Activated CD8-positive, alpha-beta memory T cell treated with anti-CD3 and anti-CD28 coated beads, Interleukin-2, amount 10 ng/mL, durations not matched to agents 7 days and 5 days (primary cell): ENCODE results near the gene COMMD4. TPM values are rescaled to one million over a fixed set of nuclear protein-coding genes. Genes with fewer than 3 reads are reported as not detected.
"Not testable (repeated sequence)": the region's sequence is repeated elsewhere in the genome, so short reads cannot be mapped to it uniquely, and the experiment has no call there.

Experiments used
- ATAC-seq: fragments of 150-1000 bp; cut with Tn5 transposase; one replicate; pipeline ENCODE4 v1.10.0; 2021; ENCODE audit warnings: moderate library complexity
- CTCF ChIA-PET: fragments of 350-600 bp; sonication (Branson Sonifier 250); formaldehyde crosslinking; loops from one replicate; lab custom pipeline; 2021; ENCODE audit warnings: antibody characterized with exemption; lab: Charles Lee
- DNase-seq: peaks from one replicate; pipeline ENCODE4 v3.0.0-alpha.2; 2020
- H3K27ac Mint-ChIP-seq: one replicate; pipeline ENCODE4 v1.8.0; 2021; ENCODE audit warnings: mild to moderate bottlenecking, mixed read lengths
- H3K27me3 Mint-ChIP-seq: one replicate; pipeline ENCODE4 v1.8.0; 2021; ENCODE audit warnings: mixed read lengths
- H3K36me3 Mint-ChIP-seq: one replicate; pipeline ENCODE4 v1.8.0; 2021; ENCODE audit warnings: mild to moderate bottlenecking, mixed read lengths
- H3K4me1 Mint-ChIP-seq: one replicate; pipeline ENCODE4 v1.8.0; 2021; ENCODE audit warnings: mixed read lengths
- H3K4me3 Mint-ChIP-seq: one replicate; pipeline ENCODE4 v1.8.0; 2021; ENCODE audit warnings: mild to moderate bottlenecking, moderate library complexity, mixed read lengths
- H3K9me3 Mint-ChIP-seq: one replicate; pipeline ENCODE4 v1.8.0; 2022; ENCODE audit warnings: low read depth, mixed read lengths
- total RNA-seq, 2 experiments: library from RNA; stranded (reverse); gene quantifications; one replicate each; pipeline ENCODE4 v1.2.3, GENCODE V29; 2021

The COMMD4 gene
- total RNA-seq, 2 experiments from 2014 or later, result 76.6 to 80.7 TPM

- no peaks in the 10 kb centered on the region for H3K9me3 Mint-ChIP-seq
- peaks cover 11% of the 10 kb centered on the region for H3K4me1 Mint-ChIP-seq
- no peak for DNase-seq
- peaks cover 10% of the 10 kb centered on the region for H3K27me3 Mint-ChIP-seq
- ATAC-seq, result no peak
- H3K36me3 Mint-ChIP-seq, result no peaks in the 10 kb centered on the region
- H3K4me3 Mint-ChIP-seq, result no peak overlapping the region
- H3K27ac Mint-ChIP-seq, result no peak overlapping the region
- CTCF ChIA-PET, result no interaction called here
These were observed 21.1 kb upstream of the COMMD4 start for GRCh38 chr15:75314552-75315290.

GRCh38 chr15:75319231-75319897 lies 16.5 kb upstream of the COMMD4 start:
- not testable (repeated sequence) for H3K9me3 Mint-ChIP-seq

GRCh38 chr15:75321711-75322110 lies 14.2 kb upstream of the COMMD4 start:
- H3K9me3 Mint-ChIP-seq, result no peaks in the 10 kb centered on the region
- ATAC-seq (no peak), DNase-seq (no peak)
- no peaks in the 10 kb centered on the region for H3K4me1 Mint-ChIP-seq
- H3K36me3 Mint-ChIP-seq, result no peaks in the 10 kb centered on the region
- peaks cover 12% of the 10 kb centered on the region for H3K27me3 Mint-ChIP-seq
- no peak overlapping the region for H3K4me3 Mint-ChIP-seq
- CTCF ChIA-PET, result no interaction called here
- no peak overlapping the region for H3K27ac Mint-ChIP-seq

More at GRCh38 chr15:75319231-75319897, 16.5 kb upstream of the COMMD4 start:
- H3K36me3 Mint-ChIP-seq, ATAC-seq, H3K4me1 Mint-ChIP-seq, CTCF ChIA-PET, DNase-seq, H3K27ac Mint-ChIP-seq, H3K4me3 Mint-ChIP-seq: not testable (repeated sequence)
- peaks cover 12% of the 10 kb centered on the region for H3K27me3 Mint-ChIP-seq

- H3K27ac Mint-ChIP-seq, result no peak overlapping the region
- peaks cover 9% of the 10 kb centered on the region for H3K27me3 Mint-ChIP-seq
- H3K4me1 Mint-ChIP-seq, result no peaks in the 10 kb centered on the region
- CTCF ChIA-PET, result no interaction called here
- H3K9me3 Mint-ChIP-seq, result no peaks in the 10 kb centered on the region
- no peaks in the 10 kb centered on the region for H3K36me3 Mint-ChIP-seq
- no peak overlapping the region for H3K4me3 Mint-ChIP-seq
- DNase-seq (no peak), ATAC-seq (no peak)
These were observed 9.9 kb upstream of the COMMD4 start for GRCh38 chr15:75325922-75326321.

- ATAC-seq, result no peak
- DNase-seq, result no peak
- Mint-ChIP-seq H3K36me3 (no peaks in the 10 kb centered on the region), H3K4me1 (no peaks in the 10 kb centered on the region), H3K9me3 (no peaks in the 10 kb centered on the region), H3K27ac (no peak overlapping the region), H3K27me3 (peaks cover 6% of the 10 kb centered on the region), H3K4me3 (no peak overlapping the region)
- CTCF ChIA-PET, result no interaction called here
These were observed 8.9 kb upstream of the COMMD4 start for GRCh38 chr15:75327005-75327404.

GRCh38 chr15:75327491-75327890 lies 8.4 kb upstream of the COMMD4 start:
- no peak for DNase-seq
- CTCF ChIA-PET, result no interaction called here

GRCh38 chr15:75328493-75329314 lies 7.2 kb upstream of the COMMD4 start:
- DNase-seq, result no peak
- H3K4me3 Mint-ChIP-seq, result no peak overlapping the region
- H3K4me1 Mint-ChIP-seq, result no peaks in the 10 kb centered on the region
- H3K27me3 Mint-ChIP-seq, result peaks cover 6% of the 10 kb centered on the region
- CTCF ChIA-PET, result no interaction called here
- no peaks in the 10 kb centered on the region for H3K36me3 Mint-ChIP-seq
- ATAC-seq, result no peak
- no peak overlapping the region for H3K27ac Mint-ChIP-seq
- no peaks in the 10 kb centered on the region for H3K9me3 Mint-ChIP-seq

More at GRCh38 chr15:75327491-75327890, 8.4 kb upstream of the COMMD4 start:
- Mint-ChIP-seq H3K27me3 (peaks cover 6% of the 10 kb centered on the region), H3K4me3 (no peak overlapping the region), H3K27ac (no peak overlapping the region), H3K36me3 (no peaks in the 10 kb centered on the region), H3K9me3 (no peaks in the 10 kb centered on the region), H3K4me1 (no peaks in the 10 kb centered on the region)
- no peak for ATAC-seq

GRCh38 chr15:75329571-75329970 lies 6.3 kb upstream of the COMMD4 start:
- CTCF ChIA-PET, result no interaction called here
- Mint-ChIP-seq H3K27ac (no peak overlapping the region), H3K4me3 (no peak overlapping the region), H3K9me3 (no peaks in the 10 kb centered on the region), H3K27me3 (peaks cover 3% of the 10 kb centered on the region), H3K36me3 (no peaks in the 10 kb centered on the region), H3K4me1 (no peaks in the 10 kb centered on the region)
- DNase-seq (no peak), ATAC-seq (no peak)

GRCh38 chr15:75332093-75332492 lies 3.8 kb upstream of the COMMD4 start:
- H3K4me1 Mint-ChIP-seq, result peaks cover 15% of the 10 kb centered on the region
- H3K9me3 Mint-ChIP-seq, H3K4me3 Mint-ChIP-seq, CTCF ChIA-PET, H3K36me3 Mint-ChIP-seq, DNase-seq, H3K27me3 Mint-ChIP-seq, ATAC-seq, H3K27ac Mint-ChIP-seq: not testable (repeated sequence)

GRCh38 chr15:75333654-75334419 lies 2.0 kb upstream of the COMMD4 start:
- peaks cover 21% of the 10 kb centered on the region for H3K4me1 Mint-ChIP-seq
- CTCF ChIA-PET, result interaction anchor here (3.2 kb wide), 1 partner anchor 35 kb away, joined by 11 read pairs; the partner anchor contains the start of gene MAN2C1
- not testable (repeated sequence) for ATAC-seq, H3K27me3 Mint-ChIP-seq, H3K9me3 Mint-ChIP-seq, DNase-seq, H3K27ac Mint-ChIP-seq, H3K4me3 Mint-ChIP-seq, H3K36me3 Mint-ChIP-seq

GRCh38 chr15:75335313-75335704 lies 554 bp upstream of the COMMD4 start:
- Mint-ChIP-seq H3K4me3 (peak overlapping the region; percentile 91), H3K27me3 (peaks cover 3% of the 10 kb centered on the region), H3K36me3 (peaks cover 2% of the 10 kb centered on the region), H3K9me3 (no peaks in the 10 kb centered on the region), H3K27ac (peak overlapping the region; percentile 92), H3K4me1 (peaks cover 21% of the 10 kb centered on the region)
- DNase-seq (no peak), ATAC-seq (no peak)
- CTCF ChIA-PET, result interaction anchor here (1.4 to 3.2 kb wide), 3 partner anchors 33 to 316 kb away, joined by 3 to 11 read pairs (median 3); partner anchors contain the start of gene MAN2C1

GRCh38 chr15:75338661-75339240 lies 2.9 kb downstream of the COMMD4 start:
- no peak overlapping the region for H3K27ac Mint-ChIP-seq
- H3K4me1 Mint-ChIP-seq, result peaks cover 21% of the 10 kb centered on the region
- ATAC-seq, result no peak
- H3K27me3 Mint-ChIP-seq, result no peaks in the 10 kb centered on the region
- H3K4me3 Mint-ChIP-seq, result no peak overlapping the region
- CTCF ChIA-PET, result no interaction called here
- H3K9me3 Mint-ChIP-seq, result no peaks in the 10 kb centered on the region
- H3K36me3 Mint-ChIP-seq, result peaks cover 2% of the 10 kb centered on the region
- DNase-seq, result no peak
